HG02798 (cell line): ENCODE results near the gene CDH1.

Experiments
- ATAC-seq: cut with Tn5 transposase; IDR thresholded peaks from one replicate; pipeline ENCODE4 v1.9.1; 2021; ENCODE audit warnings: mild to moderate bottlenecking; ENCODE audit not compliant: unreplicated experiment, poor library complexity

CDH1 gene

DNA sequence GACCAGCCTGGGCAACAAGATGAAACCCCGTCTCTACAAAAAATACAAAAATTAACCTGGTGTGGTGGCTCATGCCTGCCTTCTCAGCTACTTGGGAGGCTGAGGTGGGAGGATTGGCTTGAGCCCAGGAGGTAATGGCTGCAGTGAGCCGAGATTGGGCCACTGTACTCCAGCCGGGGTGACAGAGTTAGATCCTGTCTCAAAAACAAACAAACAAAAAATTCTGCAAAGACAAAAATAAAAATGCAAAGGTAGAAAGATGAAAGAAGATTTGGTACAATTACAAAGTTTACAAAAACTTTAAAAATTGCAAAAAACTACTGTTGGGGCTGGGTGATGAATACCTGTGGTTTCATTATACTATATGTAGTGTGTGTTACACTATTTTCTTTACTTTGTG is 5.5 kb upstream of the CDH1 start:
- ATAC-seq: no peak

- no peak for ATAC-seq
Observed at GRCh38 chr16:68732042-68732680, 4.9 kb upstream of the CDH1 start.

GRCh38 chr16:68732741-68733399 is 4.2 kb upstream of the CDH1 start:
- ATAC-seq: no peak

DNA sequence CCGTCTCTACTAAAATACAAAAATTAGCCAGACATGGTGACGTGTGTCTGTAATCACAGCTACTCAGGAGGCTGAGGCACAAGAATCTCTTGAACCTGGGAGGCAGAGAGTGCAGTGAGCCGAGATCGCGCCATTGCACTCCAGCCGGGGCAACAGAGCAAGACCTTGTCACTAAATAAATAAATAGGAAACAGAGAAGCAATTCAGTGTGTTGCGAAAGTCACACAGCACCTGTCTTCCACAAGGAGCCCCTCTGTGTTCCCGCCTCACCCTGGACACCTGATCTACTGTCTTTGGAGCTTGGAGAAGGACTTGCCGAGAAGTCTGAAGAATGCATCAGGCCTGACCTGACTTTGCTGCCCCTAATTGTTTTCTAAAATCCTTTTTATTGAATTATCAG is 3.5 kb upstream of the CDH1 start:
- ATAC-seq: no peak

GRCh38 chr16:68734782-68735181 is 2.3 kb upstream of the CDH1 start:
- ATAC-seq: no peak

DNA sequence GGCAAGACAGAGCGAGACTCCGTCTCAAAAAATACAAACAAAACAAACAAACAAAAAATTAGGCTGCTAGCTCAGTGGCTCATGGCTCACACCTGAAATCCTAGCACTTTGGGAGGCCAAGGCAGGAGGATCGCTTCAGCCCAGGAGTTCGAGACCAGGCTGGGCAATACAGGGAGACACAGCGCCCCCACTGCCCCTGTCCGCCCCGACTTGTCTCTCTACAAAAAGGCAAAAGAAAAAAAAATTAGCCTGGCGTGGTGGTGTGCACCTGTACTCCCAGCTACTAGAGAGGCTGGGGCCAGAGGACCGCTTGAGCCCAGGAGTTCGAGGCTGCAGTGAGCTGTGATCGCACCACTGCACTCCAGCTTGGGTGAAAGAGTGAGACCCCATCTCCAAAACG is 531 bp upstream of the CDH1 start:
- ATAC-seq: no peak

DNA sequence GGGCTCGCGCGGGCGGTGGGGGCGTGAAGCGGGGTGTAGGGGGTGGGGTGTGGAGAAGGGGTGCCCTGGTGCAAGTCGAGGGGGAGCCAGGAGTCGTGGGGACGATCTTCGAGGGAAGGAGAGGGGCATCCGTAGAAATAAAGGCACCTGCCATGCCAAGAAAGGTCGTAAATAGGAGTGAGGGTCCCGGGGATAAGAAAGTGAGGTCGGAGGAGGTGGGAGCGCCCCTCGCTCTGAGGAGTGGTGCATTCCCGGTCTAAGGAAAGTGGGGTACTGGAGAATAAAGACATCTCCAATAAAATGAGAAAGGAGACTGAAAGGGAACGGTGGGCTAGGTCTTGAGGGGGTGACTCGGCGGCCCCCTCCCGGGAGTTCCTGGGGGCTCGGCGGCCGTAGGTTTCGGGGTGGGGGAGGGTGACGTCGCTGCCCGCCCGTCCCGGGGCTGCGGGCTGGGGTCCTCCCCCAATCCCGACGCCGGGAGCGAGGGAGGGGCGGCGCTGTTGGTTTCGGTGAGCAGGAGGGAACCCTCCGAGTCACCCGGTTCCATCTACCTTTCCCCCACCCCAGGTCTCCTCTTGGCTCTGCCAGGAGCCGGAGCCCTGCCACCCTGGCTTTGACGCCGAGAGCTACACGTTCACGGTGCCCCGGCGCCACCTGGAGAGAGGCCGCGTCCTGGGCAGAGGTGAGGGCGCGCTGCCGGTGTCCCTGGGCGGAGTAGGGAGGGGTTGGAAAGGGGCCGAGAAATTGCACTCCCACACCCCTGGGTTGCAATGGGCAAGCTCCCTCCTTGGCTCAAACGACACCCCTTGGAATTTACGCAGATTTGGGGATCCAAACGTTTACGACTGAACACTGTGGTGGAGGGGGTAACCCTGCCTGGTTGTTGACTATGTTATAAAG is 888 bp downstream of the CDH1 start:
- ATAC-seq: no peak

DNA sequence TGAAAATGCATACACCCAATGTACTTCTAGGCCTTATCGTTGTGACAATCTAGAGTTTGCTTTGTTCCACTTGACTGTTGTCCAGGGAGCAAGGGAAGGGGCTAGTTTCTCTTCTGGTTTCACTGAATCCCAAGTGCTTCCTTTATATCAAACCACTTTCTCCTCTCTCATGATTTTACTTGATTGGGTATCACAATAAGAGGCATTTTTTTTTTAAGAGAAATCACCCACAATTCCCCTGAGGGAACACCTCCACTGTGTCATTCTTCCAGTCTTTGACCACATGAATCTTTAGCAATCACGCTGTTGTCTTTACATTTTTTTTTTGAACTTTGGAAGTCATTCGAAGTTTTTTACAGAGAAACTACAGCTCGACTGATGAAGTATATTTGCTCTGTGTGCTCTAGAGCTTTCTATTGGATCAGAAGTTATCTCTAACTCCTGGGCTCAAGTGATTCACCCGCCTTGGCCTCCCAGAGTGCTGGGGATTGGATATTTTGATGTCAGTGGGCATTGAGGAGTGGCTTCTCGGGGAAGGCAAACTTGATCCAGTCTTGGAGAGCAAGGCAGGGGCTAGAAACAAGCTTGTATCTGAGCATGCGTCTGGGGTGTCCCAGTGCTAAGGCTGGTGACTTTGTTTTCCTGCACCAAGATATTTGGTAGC is 3.0 kb downstream of the CDH1 start:
- no peak for ATAC-seq

- no peak for ATAC-seq
Observed at GRCh38 chr16:68740628-68741346, 3.7 kb downstream of the CDH1 start.

DNA sequence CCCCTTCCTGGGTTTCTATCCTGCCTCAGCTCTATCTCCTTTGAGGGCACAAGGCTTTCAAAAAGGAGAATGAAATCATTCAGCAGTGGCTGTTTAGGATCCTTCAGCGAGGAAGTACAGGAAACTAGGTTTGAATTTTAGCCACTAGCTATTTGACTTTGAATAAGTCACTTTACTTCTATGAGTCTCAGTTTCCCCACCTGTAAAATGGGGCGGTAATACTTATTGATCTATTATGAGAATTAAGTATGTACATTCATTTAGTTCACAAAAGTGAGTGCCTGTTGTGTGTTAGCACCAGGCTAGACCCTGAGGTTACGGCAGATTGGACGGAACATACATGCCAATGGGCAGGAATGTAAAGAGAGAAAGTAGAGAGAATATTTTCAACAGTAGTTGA is 6.6 kb downstream of the CDH1 start:
- ATAC-seq: no peak

DNA sequence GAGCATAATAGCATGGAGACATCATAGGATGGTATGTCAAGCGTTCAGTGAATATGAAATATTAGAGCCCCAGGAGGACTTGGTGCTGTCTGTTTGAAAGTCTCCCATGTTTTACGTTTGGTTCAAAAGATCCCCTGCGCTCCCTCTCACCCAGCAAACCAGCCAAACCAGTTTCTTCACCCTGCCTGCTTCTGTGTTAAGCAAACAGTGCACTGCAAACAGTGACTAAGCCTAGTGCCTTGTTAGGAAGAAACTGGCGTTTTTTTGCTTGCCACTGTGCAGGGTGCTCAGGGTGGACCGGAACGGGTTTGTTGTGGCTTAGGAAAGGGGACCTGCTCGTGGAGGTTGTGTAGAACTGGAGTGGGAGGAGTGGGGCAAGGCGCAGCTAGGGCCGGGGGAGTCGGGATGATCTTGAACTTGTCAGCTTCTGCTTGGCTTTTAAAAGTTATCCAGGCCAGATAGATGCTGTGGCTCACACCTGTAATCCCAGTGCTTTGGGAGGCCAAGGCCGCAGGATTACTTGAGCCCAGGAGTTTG is 7.7 kb downstream of the CDH1 start:
- no peak for ATAC-seq

- ATAC-seq: no peak
Observed at GRCh38 chr16:68746951-68747350, 9.9 kb downstream of the CDH1 start.

GRCh38 chr16:68749432-68749831 is 12.3 kb downstream of the CDH1 start:
- ATAC-seq: no peak

- no peak for ATAC-seq
Observed at GRCh38 chr16:68750193-68750695, 13.2 kb downstream of the CDH1 start.

- no peak for ATAC-seq
Observed at GRCh38 chr16:68751160-68751559, 14.1 kb downstream of the CDH1 start.

DNA sequence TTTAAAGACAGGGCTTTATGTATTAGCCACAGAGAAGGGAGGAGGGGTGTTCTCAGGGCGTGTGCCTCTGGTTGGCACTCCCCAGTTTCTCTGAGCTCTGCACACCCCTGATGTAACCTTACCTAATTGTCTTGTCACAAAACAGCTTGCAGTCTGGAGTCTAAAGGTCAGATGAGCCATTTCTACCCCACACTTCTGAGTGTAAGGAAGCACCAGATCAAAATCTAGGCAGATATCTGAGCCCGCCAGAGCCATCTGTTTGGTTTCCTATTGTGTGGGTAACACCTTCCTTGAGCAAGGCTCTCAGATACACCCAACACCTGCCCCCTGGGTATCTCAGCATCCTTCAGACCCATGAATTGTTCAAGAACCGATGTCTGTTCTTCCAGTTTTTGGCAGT is 15.5 kb downstream of the CDH1 start:
- ATAC-seq: no peak

GRCh38 chr16:68754084-68754792 is 17.1 kb downstream of the CDH1 start:
- ATAC-seq: no peak

DNA sequence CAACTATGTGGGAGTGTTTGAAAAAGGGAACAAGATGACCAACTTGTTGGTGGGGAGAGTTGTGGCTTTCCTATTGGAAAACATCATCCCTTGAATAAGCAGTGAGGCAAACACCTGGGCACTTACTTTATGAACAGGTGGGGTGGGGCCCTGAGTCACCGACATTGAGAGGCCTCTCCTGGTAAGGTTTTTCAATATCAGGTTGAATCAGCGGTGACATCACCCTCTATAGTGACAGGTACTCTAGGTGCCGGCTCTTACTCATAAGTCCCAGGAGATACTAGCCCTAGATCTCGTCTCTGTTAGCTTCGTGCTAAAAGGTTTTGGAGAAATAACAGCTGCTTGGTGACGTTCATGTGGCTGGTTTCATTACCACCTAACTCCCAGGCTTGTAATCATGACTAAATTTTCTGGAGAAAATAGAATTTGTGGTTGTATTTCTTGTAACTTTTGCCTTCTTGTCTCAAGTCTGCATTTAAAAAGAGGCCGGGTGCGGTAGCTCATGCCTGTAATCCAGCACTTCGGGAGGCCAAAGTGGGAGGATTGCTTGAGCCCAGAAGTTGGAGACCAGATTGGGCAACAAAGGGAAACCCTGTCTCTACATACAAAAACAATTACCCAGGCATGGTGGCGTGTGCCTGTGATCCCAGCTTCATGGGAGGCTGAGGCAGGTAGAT is 19.3 kb downstream of the CDH1 start:
- ATAC-seq: peak; percentile 68

GRCh38 chr16:68757625-68757935 is 20.5 kb downstream of the CDH1 start:
- ATAC-seq: no peak
